ENCODE measurements around the gene CHCHD3. TPM values are rescaled to one million over a fixed set of nuclear protein-coding genes. Genes with fewer than 3 reads are reported as not detected.

Gene CHCHD3
- total RNA-seq, 4 donors from 2014 or later: 40.6 to 66.6 (median 48.1) TPM

GRCh38 chr7:132790104-132790503 is 291.8 kb downstream of the CHCHD3 start:
- Histone ChIP-seq H3K9me3 (no peaks in the 10 kb centered on the region), H3K27ac (no peak overlapping the region), H3K27me3 (no peaks in the 10 kb centered on the region), H3K36me3 (peaks cover 0 to 31% (median 0%) of the 10 kb centered on the region in 3 donors), H3K4me1 (no peaks in the 10 kb centered on the region), H3K4me3 (no peak overlapping the region)
- DNase-seq (ENCODE audit: low spot score in 2 of 2): no peak
- TF ChIP-seq EP300 (IDR thresholded peaks at IDR 0.05) (no peak), CTCF (IDR thresholded peaks at IDR 0.05) (no peak), POLR2A (IDR thresholded peaks at IDR 0.05) (no peak)
- 76 to 84% methylated on average over 2 of the region's 2 CpGs for WGBS, 2 donors

- peaks cover 0 to 31% (median 0%) of the 10 kb centered on the region in 3 donors for H3K36me3 ChIP-seq
- no peaks in the 10 kb centered on the region for H3K27me3 ChIP-seq
- no peak for DNase-seq (ENCODE audit: low spot score in 2 of 2)
- no peaks in the 10 kb centered on the region for H3K4me1 ChIP-seq
- no peak overlapping the region for H3K4me3 ChIP-seq
- H3K27ac ChIP-seq: no peak overlapping the region
- WGBS, 2 donors: 90 to 95% methylated on average over 6 of the region's 6 CpGs
- no peaks in the 10 kb centered on the region for H3K9me3 ChIP-seq
- TF ChIP-seq POLR2A (IDR thresholded peaks at IDR 0.05): no peak
- no peak for TF ChIP-seq EP300 (IDR thresholded peaks at IDR 0.05)
- no peak for TF ChIP-seq CTCF (IDR thresholded peaks at IDR 0.05)
These were observed 292.6 kb downstream of the CHCHD3 start for GRCh38 chr7:132789281-132789680.

GRCh38 chr7:132785870-132786269 is 296.0 kb downstream of the CHCHD3 start:
- WGBS, 2 donors: 94 to 99% methylated on average over 6 of the region's 6 CpGs
- Histone ChIP-seq H3K27ac (no peak overlapping the region), H3K9me3 (no peaks in the 10 kb centered on the region), H3K27me3 (no peaks in the 10 kb centered on the region), H3K4me3 (no peak overlapping the region), H3K4me1 (no peaks in the 10 kb centered on the region), H3K36me3 (peaks cover 0 to 46% (median 0%) of the 10 kb centered on the region in 3 donors)
- no peak for DNase-seq (ENCODE audit: low spot score in 2 of 2)
- TF ChIP-seq EP300 (IDR thresholded peaks at IDR 0.05) (no peak), CTCF (IDR thresholded peaks at IDR 0.05) (no peak)

GRCh38 chr7:132784406-132784805 is 297.5 kb downstream of the CHCHD3 start:
- no peaks in the 10 kb centered on the region for H3K9me3 ChIP-seq
- DNase-seq (ENCODE audit: low spot score in 2 of 2): no peak
- WGBS, 2 donors: 66 to 72% methylated on average over 4 of the region's 4 CpGs
- H3K27me3 ChIP-seq: no peaks in the 10 kb centered on the region
- TF ChIP-seq EP300 (IDR thresholded peaks at IDR 0.05) (no peak), POLR2A (IDR thresholded peaks at IDR 0.05) (no peak), CTCF (IDR thresholded peaks at IDR 0.05) (no peak)
- peaks cover 0 to 42% (median 0%) of the 10 kb centered on the region in 3 donors for H3K36me3 ChIP-seq
- no peak overlapping the region for H3K27ac ChIP-seq
- H3K4me3 ChIP-seq: no peak overlapping the region
- H3K4me1 ChIP-seq: no peaks in the 10 kb centered on the region

- no peak for DNase-seq (ENCODE audit: low spot score in 2 of 2)
- H3K9me3 ChIP-seq: no peaks in the 10 kb centered on the region
- no peak overlapping the region for H3K27ac ChIP-seq
- no peaks in the 10 kb centered on the region for H3K27me3 ChIP-seq
- H3K36me3 ChIP-seq: peaks cover 0 to 36% (median 0%) of the 10 kb centered on the region in 3 donors
- no peaks in the 10 kb centered on the region for H3K4me1 ChIP-seq
- WGBS, 2 donors: 80 to 90% methylated on average over 8 of the region's 8 CpGs
- no peak overlapping the region for H3K4me3 ChIP-seq
- TF ChIP-seq CTCF (IDR thresholded peaks at IDR 0.05): no peak
- no peak for TF ChIP-seq EP300 (IDR thresholded peaks at IDR 0.05)
These were observed 298.1 kb downstream of the CHCHD3 start for GRCh38 chr7:132783824-132784223.

Measured in tibial nerve (tissue), 4 donors.